ENCODE measurements around the gene DTD1.

Gene DTD1

GRCh38 chr20:18666803-18667415, 79.1 kb downstream of the DTD1 start:
- DNase-seq: peak; percentile 98

- no peak for DNase-seq
Observed at GRCh38 chr20:18669241-18670019, 81.6 kb downstream of the DTD1 start.

GRCh38 chr20:18671203-18671710, 83.4 kb downstream of the DTD1 start:
- no peak for DNase-seq

GRCh38 chr20:18672834-18673233, 85.0 kb downstream of the DTD1 start:
- no peak for DNase-seq

GRCh38 chr20:18676396-18676795, 88.5 kb downstream of the DTD1 start:
- no peak for DNase-seq

GRCh38 chr20:18677126-18677525, 89.3 kb downstream of the DTD1 start:
- no peak for DNase-seq

GRCh38 chr20:18678549-18679419, 90.9 kb downstream of the DTD1 start:
- peak; percentile 83 for DNase-seq

- DNase-seq: no peak
Observed at GRCh38 chr20:18683839-18684238, 96.0 kb downstream of the DTD1 start.

GRCh38 chr20:18684775-18685174, 96.9 kb downstream of the DTD1 start:
- DNase-seq: no peak

GRCh38 chr20:18685406-18685805, 97.6 kb downstream of the DTD1 start:
- DNase-seq: no peak

- DNase-seq: no peak
Observed at GRCh38 chr20:18686696-18687095, 98.8 kb downstream of the DTD1 start.

- DNase-seq: no peak
Observed at GRCh38 chr20:18688676-18689075, 100.8 kb downstream of the DTD1 start.

GRCh38 chr20:18689557-18689956, 101.7 kb downstream of the DTD1 start:
- DNase-seq: no peak

- DNase-seq: no peak
Observed at GRCh38 chr20:18692447-18692846, 104.6 kb downstream of the DTD1 start.

- DNase-seq: no peak
Observed at GRCh38 chr20:18694071-18694470, 106.2 kb downstream of the DTD1 start.

GRCh38 chr20:18695175-18695574, 107.3 kb downstream of the DTD1 start:
- DNase-seq: no peak

GRCh38 chr20:18698735-18699380, 111.0 kb downstream of the DTD1 start:
- no peak for DNase-seq

GRCh38 chr20:18701969-18702368, 114.1 kb downstream of the DTD1 start:
- no peak for DNase-seq

GRCh38 chr20:18702736-18703135, 114.9 kb downstream of the DTD1 start:
- no peak for DNase-seq

- no peak for DNase-seq
Observed at GRCh38 chr20:18705490-18705889, 117.6 kb downstream of the DTD1 start.

- no peak for DNase-seq
Observed at GRCh38 chr20:18705910-18706309, 118.1 kb downstream of the DTD1 start.

GRCh38 chr20:18712131-18712530, 124.3 kb downstream of the DTD1 start:
- no peak for DNase-seq

- no peak for DNase-seq
Observed at GRCh38 chr20:18712882-18713281, 125.0 kb downstream of the DTD1 start.
